ENCODE measurements around the gene MAST2.
A peak's percentile ranks its signal among the peaks of the same experiment; 100 is the strongest.
"Not testable (repeated sequence)": the region's sequence is repeated elsewhere in the genome, so short reads cannot be mapped to it uniquely, and the experiment has no call there.

The MAST2 gene

GRCh38 chr1:45857755-45858492 is 54.5 kb downstream of the MAST2 start:
- DNase-seq = not testable (repeated sequence)

GRCh38 chr1:45859221-45859620 is 55.8 kb downstream of the MAST2 start:
- DNase-seq = no peak

DNA sequence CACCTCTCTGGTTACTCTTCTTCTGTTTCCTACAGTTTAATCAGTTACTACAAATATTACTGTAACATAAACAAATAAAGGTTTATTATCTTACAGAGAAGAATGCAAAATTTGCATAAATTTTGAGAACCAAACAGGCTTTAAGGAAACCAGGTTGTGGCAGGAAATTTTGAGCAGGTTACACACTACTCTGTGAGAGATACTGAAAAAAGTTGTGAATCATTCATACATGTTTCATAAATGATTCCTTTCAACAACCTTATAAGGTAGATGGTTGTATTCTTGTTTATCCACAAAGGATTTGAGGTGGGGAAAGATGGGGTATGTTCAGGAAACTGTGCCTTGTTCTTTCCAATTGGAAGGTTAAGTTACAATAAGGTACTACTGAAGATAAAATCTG is 58.6 kb downstream of the MAST2 start:
- DNase-seq = no peak

GRCh38 chr1:45863218-45863617 is 59.8 kb downstream of the MAST2 start:
- DNase-seq = no peak

DNA sequence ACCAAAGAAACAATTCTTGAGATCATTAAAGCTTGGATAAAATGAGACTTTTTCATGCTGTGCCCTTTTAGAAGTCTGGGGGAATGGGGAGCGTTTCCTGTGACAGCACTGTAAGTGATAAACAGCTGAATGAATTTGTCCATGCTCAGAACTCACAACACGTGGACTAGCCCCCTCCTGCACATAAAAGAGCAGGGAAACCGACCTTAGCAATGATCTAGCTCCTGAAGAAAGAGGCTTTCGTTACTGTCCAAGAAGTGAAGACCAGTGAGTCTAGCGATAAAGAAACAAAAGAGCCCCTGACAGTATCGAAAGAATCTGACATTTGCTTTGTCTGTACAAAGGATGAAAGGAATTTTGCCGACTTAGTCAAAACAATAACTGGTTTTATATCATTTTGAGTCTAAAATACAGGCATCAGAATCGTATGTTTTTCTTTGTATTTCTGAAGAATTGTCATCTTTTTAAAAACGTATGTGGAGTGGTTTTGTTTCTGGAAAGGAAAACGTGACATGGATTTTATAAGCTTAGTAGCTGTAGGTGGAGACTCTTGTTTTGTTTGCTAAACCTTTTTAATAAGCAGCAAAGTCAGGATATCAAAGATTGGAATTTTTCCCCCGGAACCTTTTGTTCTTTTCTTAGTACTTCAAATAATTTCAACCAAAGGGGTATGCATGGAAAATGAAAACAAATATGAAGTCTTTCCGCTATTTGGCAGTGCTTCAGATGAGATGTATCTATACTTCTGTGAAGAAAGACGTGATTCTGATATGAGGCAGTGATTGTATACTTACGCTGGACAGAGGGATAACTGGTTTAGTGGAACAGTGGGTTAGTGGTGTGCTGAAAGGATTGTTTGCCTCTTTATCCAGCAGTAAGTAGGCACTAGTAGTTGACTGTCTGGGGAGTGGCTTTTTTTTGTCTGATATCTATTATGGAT is 61.0 kb downstream of the MAST2 start:
- no peak for DNase-seq

DNA sequence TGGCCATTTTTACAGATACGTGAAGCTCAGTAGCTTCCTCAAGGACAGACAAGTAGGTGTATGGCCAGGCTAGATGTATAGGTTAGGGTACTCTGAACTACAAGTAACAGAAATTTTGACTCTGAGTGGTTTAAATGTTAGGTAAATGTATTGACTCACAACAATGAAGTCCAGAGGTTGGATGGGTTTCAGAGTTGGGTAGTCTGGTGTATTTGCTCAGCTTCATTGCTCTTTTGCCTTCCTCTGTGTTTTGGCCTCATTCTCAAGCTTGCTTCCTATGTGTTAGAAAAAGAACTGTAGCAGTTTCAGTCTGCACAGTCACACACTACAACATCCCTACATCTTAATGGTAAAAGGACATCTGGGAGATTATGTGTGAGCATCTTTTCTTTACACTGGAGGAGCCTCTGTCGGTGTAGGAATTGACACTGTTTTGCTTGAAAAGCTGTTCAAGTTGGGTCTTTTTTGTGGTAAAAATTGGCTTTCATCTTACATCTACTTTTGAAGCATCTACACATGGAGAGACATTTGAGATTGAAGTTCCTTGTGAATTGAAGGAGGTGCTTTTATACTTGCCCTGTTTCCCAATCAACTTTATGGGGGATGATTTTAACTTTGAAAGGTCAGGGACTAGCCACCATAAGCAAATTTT is 64.4 kb downstream of the MAST2 start:
- no peak for DNase-seq

GRCh38 chr1:45868861-45869260 is 65.4 kb downstream of the MAST2 start:
- no peak for DNase-seq

DNA sequence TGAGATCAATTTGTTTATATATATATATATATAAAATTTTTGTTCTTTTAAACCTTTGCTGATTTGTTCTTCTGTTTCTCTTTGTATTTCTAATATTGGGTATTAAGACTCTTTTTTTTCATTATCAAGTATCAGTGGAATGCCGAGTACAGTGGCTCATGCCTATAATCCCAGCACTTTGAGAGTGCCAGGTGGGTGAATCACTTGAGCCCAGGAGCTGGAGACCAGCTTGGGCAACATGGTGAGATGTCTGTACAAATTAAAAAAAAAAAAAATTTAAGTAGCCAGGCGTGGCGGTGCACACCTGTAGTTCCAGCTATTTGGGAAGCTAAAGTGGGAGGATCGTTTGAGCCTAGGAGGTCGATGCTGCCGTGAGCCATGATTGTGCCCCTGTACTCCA is 67.1 kb downstream of the MAST2 start:
- no peak for DNase-seq

DNA sequence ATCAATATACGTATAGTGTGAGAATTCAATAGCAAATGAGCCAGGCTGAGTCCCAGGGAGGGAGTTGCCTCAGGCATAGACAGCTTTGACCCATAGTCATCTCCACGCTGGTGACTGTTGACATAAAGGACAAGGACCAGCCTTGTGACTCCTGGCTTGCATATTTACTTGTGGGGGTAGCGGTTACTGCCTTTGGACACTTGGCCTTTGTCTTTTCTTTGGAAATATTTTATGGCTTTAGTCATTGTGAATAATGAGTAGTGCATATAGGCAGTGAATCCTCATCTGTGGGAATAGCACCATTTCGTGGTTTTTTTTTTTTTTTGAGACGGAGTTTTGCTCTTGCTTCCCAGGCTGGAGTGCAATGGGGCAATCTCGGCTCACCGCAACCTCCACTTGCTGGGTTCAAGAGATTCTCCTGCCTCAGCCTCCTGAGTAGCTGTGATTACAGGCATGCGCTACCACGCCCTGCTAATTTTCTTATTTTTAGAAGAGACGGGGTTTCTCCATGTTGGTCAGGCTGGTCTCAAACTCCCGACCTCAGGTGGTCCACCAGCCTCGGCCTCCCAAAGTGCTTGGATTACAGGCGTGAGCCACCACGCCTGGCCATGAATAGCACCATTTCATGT is 68.9 kb downstream of the MAST2 start:
- DNase-seq = peak; percentile 27 to 77 (median 50)

GRCh38 chr1:45876000-45876617 is 72.7 kb downstream of the MAST2 start:
- no peak for DNase-seq

- DNase-seq = no peak
Observed at GRCh38 chr1:45877264-45877663, 73.9 kb downstream of the MAST2 start.

DNA sequence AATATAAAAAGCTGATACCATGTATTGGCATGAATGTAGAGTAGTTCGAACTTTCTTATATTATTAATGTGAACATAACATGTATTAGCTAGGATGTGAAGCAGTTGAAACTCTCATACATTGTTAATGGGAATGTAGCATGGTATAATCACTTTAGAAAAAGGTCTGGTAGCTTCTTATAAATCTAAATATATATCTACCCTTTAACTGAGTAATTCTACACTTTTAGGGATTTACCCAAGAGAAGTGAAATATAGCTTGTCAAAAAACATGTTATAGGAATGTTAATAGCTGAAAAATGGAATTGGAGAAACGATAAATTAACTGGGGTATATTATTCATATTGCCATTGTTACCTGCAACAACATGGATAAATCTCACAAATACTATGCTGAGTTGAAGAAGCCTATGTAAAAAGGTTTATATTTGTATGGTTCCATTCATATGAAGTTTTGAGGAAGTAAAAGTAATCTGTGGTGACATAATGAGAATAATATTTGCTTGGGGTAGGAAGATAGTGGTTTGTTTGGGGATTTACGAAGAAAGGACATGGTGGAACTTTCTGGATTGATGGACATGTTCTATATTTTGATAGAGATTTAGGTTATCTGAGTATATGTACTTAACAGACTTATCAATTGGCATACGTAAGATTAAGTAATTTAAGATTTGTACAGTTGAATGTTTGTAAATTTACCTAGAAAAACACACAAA is 76.6 kb downstream of the MAST2 start:
- DNase-seq = peak in 2 of 4 experiments; percentile 29 to 50

DNA sequence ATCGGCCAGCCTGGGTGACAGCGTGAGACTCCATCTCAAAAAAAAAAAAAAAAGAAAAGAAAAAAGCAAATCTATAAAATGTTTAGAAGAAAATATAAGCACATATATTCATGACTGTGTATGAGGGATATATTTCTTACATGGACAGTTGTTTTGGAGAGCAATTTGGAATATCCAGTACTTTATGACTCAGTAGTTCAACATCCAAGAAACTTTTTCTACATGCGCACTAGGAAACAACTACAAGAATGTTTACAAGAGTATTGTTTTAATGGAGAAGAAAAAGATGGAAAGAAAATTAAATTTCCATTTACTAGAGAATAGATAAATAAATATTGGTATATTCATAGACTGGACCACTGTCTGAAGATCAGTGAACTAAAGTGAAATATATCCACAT is 77.5 kb downstream of the MAST2 start:
- no peak for DNase-seq

GRCh38 chr1:45883658-45884057 is 80.2 kb downstream of the MAST2 start:
- no peak for DNase-seq

DNA sequence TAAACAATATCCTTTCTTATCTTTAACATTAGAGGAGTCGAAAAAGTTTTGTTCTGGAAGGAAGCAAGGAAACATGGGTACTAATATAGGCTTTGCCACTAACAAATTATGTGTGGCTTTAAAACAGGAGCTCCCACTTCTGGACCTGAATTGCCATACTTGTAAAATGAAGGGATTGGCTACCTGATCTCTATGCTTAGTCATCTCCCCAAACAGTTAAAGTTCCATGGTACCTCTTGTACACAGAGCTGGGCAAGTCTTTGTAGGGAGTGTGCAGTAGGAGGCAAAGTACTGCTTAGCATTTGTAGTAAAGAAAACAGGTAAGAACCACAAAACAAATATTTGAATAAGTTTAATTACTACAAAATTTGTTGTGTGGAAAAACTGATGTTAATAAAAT is 81.3 kb downstream of the MAST2 start:
- DNase-seq = no peak

GRCh38 chr1:45886229-45886628 is 82.8 kb downstream of the MAST2 start:
- no peak for DNase-seq

DNA sequence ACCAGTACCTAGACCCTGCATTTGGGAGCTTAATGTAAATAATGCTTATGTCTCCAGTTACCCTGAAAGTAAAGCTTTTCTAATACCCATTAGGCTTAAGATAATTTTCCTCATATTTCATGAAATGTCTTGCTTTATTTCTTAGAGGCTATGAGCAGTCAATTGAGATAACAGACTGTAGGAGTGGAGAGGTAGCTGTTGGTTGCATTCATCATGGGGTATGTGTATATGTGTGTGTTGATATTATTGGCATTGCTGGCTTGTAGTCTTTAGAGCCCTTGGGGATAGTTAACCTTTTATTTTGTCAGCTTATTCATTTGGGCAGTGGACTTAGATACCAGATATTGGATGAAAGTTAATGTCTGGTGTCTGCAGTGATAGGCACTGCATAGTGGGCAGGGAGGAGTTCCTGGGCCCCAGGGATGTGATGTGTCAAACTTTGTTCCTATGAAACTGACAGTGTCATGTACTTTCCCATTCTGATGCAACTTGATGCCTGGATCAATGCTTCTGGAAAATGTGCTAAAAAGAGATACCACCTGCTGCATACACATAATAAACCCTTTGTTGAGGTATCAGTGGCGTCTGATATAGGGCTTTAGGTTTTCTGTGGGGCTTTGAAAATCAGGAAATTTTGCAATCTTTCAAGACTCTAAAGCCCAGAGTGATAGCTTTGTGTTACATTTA is 83.9 kb downstream of the MAST2 start:
- no peak for DNase-seq

GRCh38 chr1:45890078-45890477 is 86.7 kb downstream of the MAST2 start:
- no peak for DNase-seq

DNA sequence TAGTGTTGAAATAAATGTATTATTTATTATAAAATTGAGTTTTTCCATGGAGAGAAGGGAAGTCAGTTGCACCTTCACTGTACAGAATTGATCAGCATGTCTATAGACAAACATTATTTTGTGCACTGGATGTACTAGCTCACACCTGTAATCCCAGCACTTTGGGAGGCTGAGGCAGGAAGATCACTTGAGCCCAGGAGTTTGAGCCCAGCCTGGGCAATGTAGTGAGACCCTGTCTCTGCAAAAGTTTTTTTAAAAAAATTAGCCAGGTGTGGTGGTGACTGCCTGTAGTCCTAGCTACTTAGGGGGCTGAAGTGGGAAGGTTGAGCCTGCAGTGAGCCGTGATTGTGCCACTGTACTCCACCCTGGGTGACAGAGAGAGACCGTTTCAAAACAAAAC is 87.7 kb downstream of the MAST2 start:
- no peak for DNase-seq

GRCh38 chr1:45892068-45892785 is 88.8 kb downstream of the MAST2 start:
- no peak for DNase-seq

Data from suppressor macrophage (primary cell).